HG02884 (cell line): ENCODE data around the gene C10orf90.

Source experiments
- ATAC-seq: cut with Tn5 transposase; IDR thresholded peaks from one replicate; pipeline ENCODE4 v1.9.1; 2021; ENCODE audit warnings: mild to moderate bottlenecking, moderate library complexity; ENCODE audit not compliant: unreplicated experiment

Gene C10orf90

GRCh38 chr10:126586878-126587277 lies 83.6 kb downstream of the C10orf90 start:
- ATAC-seq = no peak

- ATAC-seq = no peak
Observed at GRCh38 chr10:126586128-126586527, 84.4 kb downstream of the C10orf90 start.

- no peak for ATAC-seq
Observed at GRCh38 chr10:126585249-126586017, 85.1 kb downstream of the C10orf90 start.

GRCh38 chr10:126584836-126585235 lies 85.7 kb downstream of the C10orf90 start:
- ATAC-seq = no peak

- no peak for ATAC-seq
Observed at GRCh38 chr10:126583552-126584200, 86.8 kb downstream of the C10orf90 start.

- no peak for ATAC-seq
Observed at GRCh38 chr10:126581648-126582046, 88.8 kb downstream of the C10orf90 start.

GRCh38 chr10:126580873-126581647 lies 89.4 kb downstream of the C10orf90 start:
- ATAC-seq = no peak

- ATAC-seq = no peak
Observed at GRCh38 chr10:126576336-126576735, 94.2 kb downstream of the C10orf90 start.

- no peak for ATAC-seq
Observed at GRCh38 chr10:126570621-126571602, 99.6 kb downstream of the C10orf90 start.

GRCh38 chr10:126570245-126570570 lies 100.3 kb downstream of the C10orf90 start:
- ATAC-seq = no peak

GRCh38 chr10:126569513-126570244 lies 100.8 kb downstream of the C10orf90 start:
- ATAC-seq = no peak

- no peak for ATAC-seq
Observed at GRCh38 chr10:126568809-126569385, 101.6 kb downstream of the C10orf90 start.

- no peak for ATAC-seq
Observed at GRCh38 chr10:126565871-126566270, 104.6 kb downstream of the C10orf90 start.

- ATAC-seq = no peak
Observed at GRCh38 chr10:126565441-126565840, 105.1 kb downstream of the C10orf90 start.

GRCh38 chr10:126564326-126564888 lies 106.1 kb downstream of the C10orf90 start:
- no peak for ATAC-seq

GRCh38 chr10:126563361-126563760 lies 107.1 kb downstream of the C10orf90 start:
- ATAC-seq = no peak

- no peak for ATAC-seq
Observed at GRCh38 chr10:126561921-126562680, 108.4 kb downstream of the C10orf90 start.

GRCh38 chr10:126561294-126561920 lies 109.1 kb downstream of the C10orf90 start:
- no peak for ATAC-seq
